Neural cell (in vitro differentiated cells): ENCODE measurements around the gene NUDC. TPM values are rescaled to one million over a fixed set of nuclear protein-coding genes. Genes with fewer than 3 reads are reported as not detected.

Source experiments
- H2AFZ ChIP-seq: fragments of 200-600, 300-800 bp; sonication (generic), shearing (Covaris generic); 2 replicates; pipeline ENCODE4 v1.6.0; 2014; ENCODE audit warnings: low read depth, mild to moderate bottlenecking, antibody characterized with exemption, low read length, moderate library complexity
- H3F3A ChIP-seq: fragments of 200-600 bp; shearing (Covaris generic); 2 replicates; pipeline ENCODE4 v1.6.1; 2016; ENCODE audit warnings: mild to moderate bottlenecking, moderate library complexity, mixed read lengths, antibody characterized with exemption, low read length; ENCODE audit not compliant: insufficient read depth, poor library complexity, severe bottlenecking
- H3K27ac ChIP-seq: fragments of 200-600, 300-800 bp; sonication (generic), shearing (Covaris generic); 2 replicates; pipeline ENCODE4 v1.5.1; 2014; ENCODE audit warnings: mild to moderate bottlenecking, low read length, moderate library complexity
- H3K27me3 ChIP-seq: fragments of 300-800, 200-600 bp; sonication (generic), shearing (Covaris generic); 2 replicates; pipeline ENCODE4 v1.6.0; 2014; ENCODE audit warnings: mild to moderate bottlenecking, low read depth, low read length, moderate library complexity; ENCODE audit not compliant: insufficient read depth
- H3K36me3 ChIP-seq: fragments of 300-800, 200-600 bp; sonication (generic), shearing (Covaris generic); 2 replicates; pipeline ENCODE4 v1.5.1; 2014; ENCODE audit warnings: mild to moderate bottlenecking, antibody characterized with exemption, low read length, moderate library complexity; ENCODE audit not compliant: insufficient read depth
- H3K4me2 ChIP-seq: fragments of 300-800, 200-600 bp; sonication (generic), shearing (Covaris generic); 2 replicates; pipeline ENCODE4 v1.6.0; 2014; ENCODE audit warnings: mild to moderate bottlenecking, low read length
- H3K4me3 ChIP-seq: fragments of 300-800, 200-600 bp; sonication (generic), shearing (Covaris generic); 2 replicates; pipeline ENCODE4 v1.5.1; 2014; ENCODE audit warnings: mild to moderate bottlenecking, low read length, moderate library complexity
- H3K79me2 ChIP-seq: fragments of 200-600 bp; shearing (Covaris generic); replicated peaks from 2 replicates; pipeline ENCODE4 v1.6.0; 2014; ENCODE audit warnings: mild to moderate bottlenecking, low read length, moderate library complexity; ENCODE audit not compliant: insufficient read depth
- H3K9ac ChIP-seq: fragments of 300-800, 200-600 bp; sonication (generic), shearing (Covaris generic); 2 replicates; pipeline ENCODE4 v1.6.1; 2016; ENCODE audit warnings: mild to moderate bottlenecking, low read length, mixed read lengths
- H3K9me2 ChIP-seq: fragments of 200-600 bp; shearing (Covaris generic); 2 replicates; pipeline ENCODE4 v1.6.1; 2016; ENCODE audit warnings: mild to moderate bottlenecking, low read length, mixed read lengths; ENCODE audit not compliant: insufficient read depth
- H3K9me3 ChIP-seq: fragments of 200-600, 300-800 bp; sonication (generic), shearing (Covaris generic); 2 replicates; pipeline ENCODE4 v1.6.1; 2016; ENCODE audit warnings: mild to moderate bottlenecking, mixed run types, low read length, moderate library complexity, mixed read lengths
- H4K20me1 ChIP-seq: fragments of 200-600 bp; shearing (Covaris generic); 2 replicates; pipeline ENCODE4 v1.6.1; 2016; ENCODE audit warnings: mild to moderate bottlenecking, mixed run types; ENCODE audit not compliant: insufficient read depth
- CTCF ChIP-seq: fragments of 450-650 bp; IDR thresholded peaks from 2 replicates; pipeline ENCODE4 v1.5.1; 2014; ENCODE audit warnings: antibody characterized with exemption, mild to moderate bottlenecking, moderate library complexity; ENCODE audit not compliant: poor library complexity, severe bottlenecking
- EP300 ChIP-seq: fragments of 450-650 bp; conservative IDR thresholded peaks from 2 replicates; pipeline ENCODE4 v1.6.1; 2014; ENCODE audit warnings: antibody characterized with exemption, mild to moderate bottlenecking, moderate library complexity; ENCODE audit not compliant: poor library complexity, severe bottlenecking
- EZH2 ChIP-seq: fragments of 200-600, 300-800 bp; shearing (Covaris generic), sonication (generic); IDR thresholded peaks from 2 replicates; pipeline ENCODE4 v1.6.1; 2014; ENCODE audit warnings: antibody characterized with exemption, low read length, borderline replicate concordance, mild to moderate bottlenecking; ENCODE audit not compliant: insufficient read depth, poor library complexity, severe bottlenecking
- MXI1 ChIP-seq: fragments of 450-650 bp; conservative IDR thresholded peaks from 2 replicates; pipeline ENCODE4 v1.6.1; 2014; ENCODE audit warnings: antibody characterized with exemption, mild to moderate bottlenecking; ENCODE audit not compliant: poor library complexity, severe bottlenecking
- POLR2AphosphoS5 ChIP-seq: IDR thresholded peaks from 2 replicates; pipeline ENCODE4 v1.6.1; 2012
- RAD21 ChIP-seq: fragments of 450-650 bp; conservative IDR thresholded peaks from 2 replicates; pipeline ENCODE4 v1.6.1; 2014; ENCODE audit warnings: antibody characterized with exemption, mild to moderate bottlenecking, moderate library complexity
- REST ChIP-seq: IDR thresholded peaks from 2 replicates; pipeline ENCODE4 v1.6.1; 2012; ENCODE audit warnings: borderline replicate concordance
- SMC3 ChIP-seq: fragments of 450-650 bp; conservative IDR thresholded peaks from 2 replicates; pipeline ENCODE4 v1.6.1; 2014; ENCODE audit warnings: antibody characterized with exemption, mild to moderate bottlenecking, moderate library complexity; ENCODE audit not compliant: poor library complexity
- TAF1 ChIP-seq: IDR thresholded peaks from 2 replicates; pipeline ENCODE4 v1.6.1; 2012; ENCODE audit warnings: low read depth
- polyA plus RNA-seq: library from polyadenylated mRNA; depleted of rRNA; stranded (reverse); fragments of >200 nt; gene quantifications from 2 replicates; pipeline ENCODE4 v1.2.3, GENCODE V29; 2014

Gene NUDC
- polyA plus RNA-seq, 1 donor from 2014 or later: 20.6 TPM

GRCh38 chr1:26972821-26973220 is 51.3 kb downstream of the NUDC start:
- Histone ChIP-seq H3K27ac (no peak overlapping the region), H3K4me3 (no peak overlapping the region), H3K36me3 (no peaks in the 10 kb centered on the region), H3K9ac (no peak overlapping the region), H3K9me2 (no peaks in the 10 kb centered on the region), H3K79me2 (no peaks in the 10 kb centered on the region), H4K20me1 (no peaks in the 10 kb centered on the region), H2AFZ (no peak overlapping the region), H3F3A (no peaks in the 10 kb centered on the region), H3K27me3 (no peaks in the 10 kb centered on the region), H3K4me2 (no peak overlapping the region), H3K9me3 (no peaks in the 10 kb centered on the region)
- no peak for TF ChIP-seq RAD21
- no peak for TF ChIP-seq POLR2AphosphoS5
- TF ChIP-seq REST: no peak
- TF ChIP-seq CTCF: no peak
- no peak for TF ChIP-seq EZH2
- TF ChIP-seq MXI1: no peak
- no peak for TF ChIP-seq EP300
- no peak for TF ChIP-seq TAF1
- TF ChIP-seq SMC3: no peak

- no peaks in the 10 kb centered on the region for H3K9me2 ChIP-seq
- no peak for TF ChIP-seq SMC3
- no peak for TF ChIP-seq EZH2
- TF ChIP-seq TAF1: no peak
- TF ChIP-seq MXI1: no peak
- TF ChIP-seq EP300: no peak
- no peak for TF ChIP-seq CTCF
- TF ChIP-seq RAD21: no peak
- no peak for TF ChIP-seq REST
- H2AFZ ChIP-seq: no peak overlapping the region
- no peak overlapping the region for H3K27ac ChIP-seq
- no peaks in the 10 kb centered on the region for H4K20me1 ChIP-seq
- no peaks in the 10 kb centered on the region for H3K36me3 ChIP-seq
- H3K4me2 ChIP-seq: no peak overlapping the region
- no peaks in the 10 kb centered on the region for H3K9me3 ChIP-seq
- H3K79me2 ChIP-seq: no peaks in the 10 kb centered on the region
- H3F3A ChIP-seq: no peaks in the 10 kb centered on the region
- no peak overlapping the region for H3K9ac ChIP-seq
- no peaks in the 10 kb centered on the region for H3K27me3 ChIP-seq
- no peak overlapping the region for H3K4me3 ChIP-seq
Measured at GRCh38 chr1:26976621-26977510, 55.3 kb downstream of the NUDC start.
